Adrenal gland (tissue), 12 donors: ENCODE data around the gene SEC62. TPM values are rescaled to one million over a fixed set of nuclear protein-coding genes. Genes with fewer than 3 reads are reported as not detected.

Experiments
- DNase-seq, 7 donors: peaks; one replicate each; pipeline ENCODE4 v3.0.0-alpha.2; 2019 to 2020
- H3K27ac ChIP-seq, 5 donors: fragments of 200-600 bp; sonication (generic) in 4 of 5; 1 replicate in 3 of 5; 2 replicates in 2 of 5; pipeline versions ENCODE4 v1.5.1 to v1.8.0; 2016 to 2020; ENCODE audit warnings: mild to moderate bottlenecking in 1 of 5
- H3K27me3 ChIP-seq: fragments of 200-600 bp; 2 replicates; pipeline ENCODE4 v1.8.0; 2021
- H3K36me3 ChIP-seq, 2 donors: fragments of 200-600 bp; replicated peaks in 1 of 2; 1 replicate in 1 of 2; 2 replicates in 1 of 2; pipeline versions ENCODE4 v1.5.1 to v1.8.0; 2018 to 2022
- H3K4me1 ChIP-seq, 2 donors: fragments of 200-600 bp; replicated peaks in 1 of 2; 1 replicate in 1 of 2; 2 replicates in 1 of 2; pipeline versions ENCODE4 v1.5.1 to v1.8.0; 2018 to 2021
- H3K4me3 ChIP-seq, 4 donors: fragments of 200-600 bp; sonication (generic) in 3 of 4; one replicate each; pipeline ENCODE4 v1.5.1; 2016 to 2018
- H3K9me3 ChIP-seq, 3 donors: fragments of 200-600 bp; sonication (generic) in 1 of 3; replicated peaks in 1 of 3; 1 replicate in 2 of 3; 2 replicates in 1 of 3; pipeline versions ENCODE4 v1.5.1 to v1.8.0; 2016 to 2021
- CTCF ChIP-seq, 6 experiments: fragments of 450-650 bp in 4 of 6; fragments of 200-600 bp in 2 of 6; sonication (generic) in 1 of 6; IDR thresholded peaks; 1 replicate in 5 of 6; 2 replicates in 1 of 6; pipeline versions ENCODE4 v1.5.1 to v1.8.0; 2016 to 2021; ENCODE audit warnings: antibody characterized with exemption in 6 of 6, mild to moderate bottlenecking in 2 of 6, moderate library complexity in 1 of 6
- POLR2A ChIP-seq, 2 donors: fragments of 450-650 bp; IDR thresholded peaks; one replicate each; pipeline ENCODE4 v1.6.1; 2017; ENCODE audit warnings: antibody characterized with exemption in 2 of 2, mild to moderate bottlenecking in 2 of 2, moderate library complexity in 1 of 2
- WGBS, 4 donors: extraction: QIAGEN DNeasy Blood & Tissue Kit in 2 of 4; methylation state at CpG; one replicate each; pipeline versions ENCODE4 v1.1.5 to v1.1.7; 2013 to 2017; 5-methylcytosine and 5-hydroxymethylcytosine counted together
- intact Hi-C, 2 donors: fragments of 100-400 bp; cut with DNase I; formaldehyde crosslinking; loops; one replicate each; pipeline versions ENCODE4 v1.14.1 to v1.15.0; 2022 to 2023
- polyA plus RNA-seq, 3 donors: library from polyadenylated mRNA; stranded (reverse); fragments of 200-250 nt in 2 of 3; fragments of 350-450 nt in 1 of 3; fragmentation: Illumina TruSeq in 1 of 3; extraction: RNeasy Lipid Tissue Mini Kit (QIAGEN cat#74804) in 1 of 3; gene quantifications; one replicate each; pipeline ENCODE4 v1.2.3, GENCODE V29; 2013 to 2014
- total RNA-seq, 9 donors: library from RNA; depleted of rRNA in 4 of 9; stranded (reverse); fragments of >200 nt in 4 of 9; fragments of 120-200 nt in 1 of 9; fragmentation: NEBNext Ultra II Directional in 1 of 9; extraction: Animal tissue kit (Norgen Biotek cat#: 25700) in 1 of 9; gene quantifications; one replicate each; pipeline versions ENCODE4 v1.1.0 to v1.2.4, GENCODE V29; 2013 to 2023
- donor health status: healthy with polysubstance abuse.
- donor health status: Bipolar disorder and iron deficiency.
- donor health status: DM: yes; HTN: yes; CAD: no.
- donor health status: DM: no; HTN: no; CAD: no.
- donor health status: DM: no; HTN: no; CAD: no.
- donor health status: DM: yes; HTN: yes; CAD: no.

SEC62 gene
- total and polyA plus RNA-seq, 12 donors, result 41.1 to 267 (median 148) TPM

GRCh38 chr3:169948559-169949448, 17.8 kb upstream of the SEC62 start:
- intact Hi-C loops, result no loop called here
- no peak for TF ChIP-seq POLR2A (IDR thresholded peaks at IDR 0.05)
- TF ChIP-seq CTCF (IDR thresholded peaks at IDR 0.05), result no peak
- Histone ChIP-seq H3K27ac (no peak overlapping the region), H3K9me3 (no peaks in the 10 kb centered on the region), H3K27me3 (no peaks in the 10 kb centered on the region), H3K4me1 (no peaks in the 10 kb centered on the region), H3K36me3 (no peaks in the 10 kb centered on the region), H3K4me3 (no peak overlapping the region)
- no peak for DNase-seq
- WGBS, 4 donors, result 60 to 69% (median 66%) methylated on average over 2 of the region's 2 CpGs

- WGBS, 4 donors, result 73 to 100% (median 95%) methylated on average over 1 of the region's 1 CpG
- intact Hi-C loops, result no loop called here
- no peaks in the 10 kb centered on the region for H3K27me3 ChIP-seq
- no peak overlapping the region for H3K4me3 ChIP-seq
- DNase-seq, result no peak
- H3K9me3 ChIP-seq, result no peaks in the 10 kb centered on the region
- no peak overlapping the region for H3K27ac ChIP-seq
- TF ChIP-seq POLR2A (IDR thresholded peaks at IDR 0.05) (no peak), CTCF (IDR thresholded peaks at IDR 0.05) (no peak)
- H3K4me1 ChIP-seq, result no peaks in the 10 kb centered on the region
- no peaks in the 10 kb centered on the region for H3K36me3 ChIP-seq
These were observed 14.6 kb upstream of the SEC62 start for GRCh38 chr3:169952045-169952444.

- intact Hi-C loops, result no loop called here
- Histone ChIP-seq H3K27ac (no peak overlapping the region), H3K4me3 (no peak overlapping the region), H3K27me3 (no peaks in the 10 kb centered on the region), H3K36me3 (no peaks in the 10 kb centered on the region), H3K4me1 (no peaks in the 10 kb centered on the region), H3K9me3 (no peaks in the 10 kb centered on the region)
- no peak for TF ChIP-seq CTCF (IDR thresholded peaks at IDR 0.05)
- no peak for TF ChIP-seq POLR2A (IDR thresholded peaks at IDR 0.05)
- WGBS, 4 donors, result 87 to 91% (median 88%) methylated on average over 3 of the region's 3 CpGs
- no peak for DNase-seq
These were observed 13.0 kb upstream of the SEC62 start for GRCh38 chr3:169953462-169954141.

GRCh38 chr3:169954142-169954756, 12.4 kb upstream of the SEC62 start:
- Histone ChIP-seq H3K4me3 (no peak overlapping the region), H3K36me3 (no peaks in the 10 kb centered on the region), H3K4me1 (no peaks in the 10 kb centered on the region), H3K9me3 (no peaks in the 10 kb centered on the region), H3K27me3 (no peaks in the 10 kb centered on the region), H3K27ac (no peak overlapping the region)
- WGBS, 4 donors, result 55 to 68% (median 66%) methylated on average over 6 of the region's 6 CpGs
- intact Hi-C loops, result no loop called here
- TF ChIP-seq POLR2A (IDR thresholded peaks at IDR 0.05) (no peak), CTCF (IDR thresholded peaks at IDR 0.05) (no peak)
- DNase-seq, result no peak
